HFF-Myc (cell line): ENCODE results near the gene SGCD.

Source experiments
- DNase-seq: peaks from one replicate; pipeline ENCODE4 v3.0.0-alpha.2; 2011; ENCODE audit warnings: low read depth; ENCODE audit errors: extremely low read depth
- H3K4me3 ChIP-seq: replicated peaks from 2 replicates; pipeline ENCODE4 v1.5.1; 2011; ENCODE audit warnings: low read depth, mild to moderate bottlenecking, control low read depth, low read length
- CTCF ChIP-seq: IDR thresholded peaks from 2 replicates; pipeline ENCODE4 v1.5.1; 2012; ENCODE audit warnings: mild to moderate bottlenecking, low read depth, low read length, control low read depth; ENCODE audit errors: missing control alignments

Gene SGCD

GRCh38 chr5:156716591-156717380, 389.8 kb downstream of the SGCD start:
- no peak overlapping the region for H3K4me3 ChIP-seq
- no peak for TF ChIP-seq CTCF
- no peak for DNase-seq

DNA sequence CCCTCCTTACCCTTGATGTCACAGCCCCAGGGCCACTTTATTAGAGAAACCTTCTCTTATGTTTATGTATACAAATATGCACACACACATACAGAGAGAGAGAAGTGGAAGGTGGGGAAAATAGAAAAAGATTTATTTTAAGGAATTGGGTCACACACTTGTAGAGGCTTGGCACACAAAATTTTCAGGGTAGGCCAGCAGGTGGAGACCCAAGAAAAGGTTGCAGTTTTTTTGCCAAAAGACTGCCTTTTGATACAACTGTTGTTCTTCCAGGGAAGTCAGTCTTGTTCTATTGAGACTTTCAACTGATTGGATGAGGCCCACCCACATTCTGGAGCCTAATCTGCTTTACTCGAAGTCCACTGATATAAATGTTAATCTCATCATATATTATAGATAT, 392.0 kb downstream of the SGCD start:
- TF ChIP-seq CTCF: no peak
- no peak overlapping the region for H3K4me3 ChIP-seq
- no peak for DNase-seq

GRCh38 chr5:156722358-156722757, 395.4 kb downstream of the SGCD start:
- DNase-seq: no peak
- no peak for TF ChIP-seq CTCF
- H3K4me3 ChIP-seq: no peak overlapping the region

- no peak for TF ChIP-seq CTCF
- no peak overlapping the region for H3K4me3 ChIP-seq
- no peak for DNase-seq
These were observed 408.5 kb downstream of the SGCD start for GRCh38 chr5:156735477-156735876.

DNA sequence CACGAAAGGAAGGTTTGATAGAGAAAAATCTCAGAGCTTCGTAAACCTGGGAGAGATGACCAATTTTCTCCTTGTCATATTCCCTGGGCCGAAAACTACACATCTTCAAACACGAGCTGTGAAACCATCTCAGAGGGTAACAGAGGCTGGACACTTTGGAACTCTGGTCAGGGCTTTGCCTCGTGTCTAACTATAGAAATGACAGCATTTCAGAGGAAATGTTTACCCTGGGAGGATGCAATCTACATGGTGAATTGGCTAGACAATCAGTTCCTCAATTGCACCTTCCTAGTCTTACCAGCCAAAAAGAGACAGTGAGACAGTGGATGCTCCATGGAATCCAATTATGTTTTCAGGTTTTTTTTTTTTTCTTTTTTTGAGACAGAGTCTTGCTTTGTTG, 414.6 kb downstream of the SGCD start:
- no peak for TF ChIP-seq CTCF
- no peak for DNase-seq
- no peak overlapping the region for H3K4me3 ChIP-seq

DNA sequence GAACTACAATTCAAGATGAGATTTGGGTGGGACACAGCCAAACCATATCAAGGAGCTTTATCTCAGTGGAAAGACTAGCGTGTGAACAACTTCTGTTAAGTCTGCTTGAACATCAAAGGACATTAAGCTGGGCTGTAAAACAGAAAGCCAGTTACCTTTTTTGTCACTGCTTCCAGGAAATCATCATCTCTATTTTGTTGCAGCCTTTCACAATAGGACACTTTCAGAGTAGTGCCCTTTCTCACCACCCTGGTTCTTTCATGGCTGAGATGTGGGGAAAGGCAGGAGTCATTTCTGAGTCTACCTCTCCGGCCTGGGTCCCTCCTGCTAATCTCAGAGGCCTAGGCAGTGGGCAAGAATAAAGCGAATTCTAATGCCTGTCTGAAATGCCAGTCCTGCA, 426.9 kb downstream of the SGCD start:
- H3K4me3 ChIP-seq: no peak overlapping the region
- TF ChIP-seq CTCF: no peak
- DNase-seq: no peak
